GM12878 (cell line): ENCODE data around the gene RHBG. TPM values are rescaled to one million over a fixed set of nuclear protein-coding genes. Genes with fewer than 3 reads are reported as not detected.
A peak's percentile ranks its signal among the peaks of the same experiment; 100 is the strongest.

Experiments
- ATAC-seq: fragments of 200-7000 bp; cut with Tn5 transposase; 3 replicates; pipeline ENCODE4 v1.9.1; 2020; ENCODE audit warnings: mild to moderate bottlenecking, moderate library complexity
- BruUV-seq: library from RNA; stranded (reverse); fragments of 400-500 nt; replicated peaks from 2 replicates; lab custom pipeline; 2021; lab: Mats Ljungman, UMichigan
- CTCF ChIA-PET: fragments of 300-600 bp; sonication (Branson Sonifier 250); formaldehyde crosslinking; extraction: SDS; loops from one replicate; lab custom pipeline; 2021; ENCODE audit warnings: inconsistent platforms; lab: Yijun Ruan, JAX
- POLR2A ChIA-PET: fragments of 350-600 bp; formaldehyde crosslinking; extraction: SDS; loops from one replicate; lab custom pipeline; 2021; ENCODE audit warnings: inconsistent platforms; lab: Charles Lee
- RAD21 ChIA-PET: fragments of 300-600 bp; sonication (Branson Sonifier 250); formaldehyde crosslinking; loops from one replicate; lab custom pipeline; 2023; ENCODE audit warnings: antibody characterized with exemption; ENCODE audit not compliant: unreplicated experiment; lab: Charles Lee
- SMC1A ChIA-PET: fragments of 300-600 bp; sonication (Branson Sonifier 250); formaldehyde crosslinking; loops from one replicate; lab custom pipeline; 2023; ENCODE audit not compliant: unreplicated experiment, uncharacterized antibody; lab: Charles Lee
- DNase-seq: peaks from one replicate; pipeline ENCODE4 v3.0.0-alpha.2; 2011; ENCODE audit warnings: low read depth, low spot score
- FAIRE-seq: peaks from 3 replicates; lab custom pipeline; 2011; peaks lifted over from hg19 to GRCh38; lab: Jason Lieb, UNC
- H2AFZ ChIP-seq: 2 replicates; pipeline ENCODE4 v1.6.0; 2011; ENCODE audit warnings: low read depth, low read length, control low read depth; ENCODE audit not compliant: control insufficient read depth
- H3K27ac ChIP-seq: 2 replicates; pipeline ENCODE4 v1.5.1; 2011; ENCODE audit warnings: control low read depth; ENCODE audit not compliant: control insufficient read depth, insufficient read depth
- H3K27me3 ChIP-seq, 2 experiments: replicated peaks in 1 of 2; 2 replicates each; pipeline versions ENCODE4 v1.6.0 to v1.6.1; 2011; ENCODE audit warnings: low read length in 1 of 2; ENCODE audit not compliant: control insufficient read depth in 2 of 2, insufficient read depth in 2 of 2
- H3K36me3 ChIP-seq, 2 experiments: 2 replicates each; pipeline ENCODE4 v1.5.1; 2011; ENCODE audit warnings: low read length in 1 of 2; ENCODE audit not compliant: control insufficient read depth in 2 of 2, insufficient read depth in 2 of 2
- H3K4me1 ChIP-seq: 2 replicates; pipeline ENCODE4 v1.6.1; 2011; ENCODE audit warnings: mild to moderate bottlenecking, low read length, moderate library complexity, mixed read lengths; ENCODE audit not compliant: control insufficient read depth, insufficient read depth
- H3K4me2 ChIP-seq: 2 replicates; pipeline ENCODE4 v1.6.0; 2011; ENCODE audit warnings: control low read depth; ENCODE audit not compliant: control insufficient read depth, insufficient read depth
- H3K4me3 ChIP-seq: fragments of 200-600 bp; sonication (generic); 2 replicates; pipeline ENCODE4 v1.5.1; 2016
- H3K79me2 ChIP-seq: 2 replicates; pipeline ENCODE4 v1.6.0; 2011; ENCODE audit warnings: low read length; ENCODE audit not compliant: control insufficient read depth, insufficient read depth
- H3K9ac ChIP-seq: 2 replicates; pipeline ENCODE4 v1.8.0; 2011; ENCODE audit warnings: low read length, control low read depth, mixed read lengths; ENCODE audit not compliant: control insufficient read depth, insufficient read depth
- H3K9me3 ChIP-seq: replicated peaks from 3 replicates; pipeline ENCODE4 v1.5.1; 2011; ENCODE audit warnings: mild to moderate bottlenecking, low read length; ENCODE audit not compliant: control insufficient read depth, insufficient read depth
- H4K20me1 ChIP-seq: 2 replicates; pipeline ENCODE4 v1.6.0; 2011; ENCODE audit not compliant: control insufficient read depth, insufficient read depth
- ELK1 ChIP-seq: IDR thresholded peaks from 2 replicates; pipeline ENCODE4 v1.6.1; 2012; ENCODE audit warnings: low read depth, low read length, improper control_type of control experiment
- EZH2 ChIP-seq: IDR thresholded peaks from 2 replicates; pipeline ENCODE4 v1.6.1; 2012; ENCODE audit warnings: low read depth, mild to moderate bottlenecking, control low read depth, inconsistent platforms, low read length, borderline replicate concordance; ENCODE audit not compliant: control insufficient read depth
- HCFC1 ChIP-seq: fragments of 150-350 bp; IDR thresholded peaks from 2 replicates; pipeline ENCODE4 v1.6.1; 2014; ENCODE audit warnings: low read length
- MEF2A ChIP-seq: IDR thresholded peaks from 2 replicates; pipeline ENCODE4 v1.6.1; 2011; ENCODE audit warnings: low read depth, mild to moderate bottlenecking, low read length, moderate library complexity; ENCODE audit not compliant: insufficient read depth
- MYB ChIP-seq: fragments of 150-350 bp; IDR thresholded peaks from 2 replicates; pipeline ENCODE4 v1.6.1; 2014; ENCODE audit warnings: mild to moderate bottlenecking, low read depth, low read length, borderline replicate concordance
- NFIC ChIP-seq: IDR thresholded peaks from 2 replicates; pipeline ENCODE4 v1.6.1; 2012; ENCODE audit warnings: low read depth, mild to moderate bottlenecking, inconsistent platforms, low read length, moderate library complexity
- NFYA ChIP-seq: IDR thresholded peaks from 2 replicates; pipeline ENCODE4 v1.6.1; 2011; ENCODE audit warnings: low read depth, mild to moderate bottlenecking, low read length, improper control_type of control experiment, borderline replicate concordance
- NR2C2 ChIP-seq: IDR thresholded peaks from 2 replicates; pipeline ENCODE4 v1.6.1; 2011; ENCODE audit warnings: borderline replicate concordance, low read depth; ENCODE audit not compliant: control insufficient read depth, insufficient read length
- PAX5 ChIP-seq: IDR thresholded peaks from 2 replicates; pipeline ENCODE4 v1.6.1; 2011; ENCODE audit warnings: low read depth, low read length, borderline replicate concordance
- PAX8 ChIP-seq: fragments of 450-650 bp; IDR thresholded peaks from 2 replicates; pipeline ENCODE4 v1.6.1; 2017; ENCODE audit warnings: mild to moderate bottlenecking, moderate library complexity
- SUZ12 ChIP-seq: fragments of 200-600 bp; sonication (generic); IDR thresholded peaks from one replicate; pipeline ENCODE4 v1.6.1; 2018; ENCODE audit warnings: antibody characterized with exemption, mild to moderate bottlenecking; ENCODE audit not compliant: unreplicated experiment
- TBL1XR1 ChIP-seq: IDR thresholded peaks from 2 replicates; pipeline ENCODE4 v1.6.1; 2012; ENCODE audit warnings: low read depth, low read length, improper control_type of control experiment
- ZNF687 ChIP-seq: fragments of 450-650 bp; IDR thresholded peaks from 2 replicates; pipeline ENCODE4 v1.6.1; 2017; ENCODE audit warnings: mild to moderate bottlenecking, moderate library complexity
- in situ Hi-C: fragments of 300-500 bp; cut with MboI; formaldehyde crosslinking; loops from 9 replicates; pipeline ENCODE4 v1.14.3; 2018; ENCODE audit warnings: mixed read lengths
- intact Hi-C: fragments of 100-400 bp; cut with micrococcal nuclease; formaldehyde crosslinking; loops from one replicate; pipeline ENCODE4 v1.14.2; 2022; ENCODE audit not compliant: unreplicated experiment
- polyA plus RNA-seq, 11 experiments: library from polyadenylated mRNA; depleted of rRNA in 4 of 11; unstranded in 6 of 11; stranded (reverse) in 5 of 11; fragments of >200 nt; fragmentation: Nextera tagmentation in 4 of 11; fragmentation: Illumina TruSeq in 1 of 11; extraction: Ambion mirVana in 4 of 11; extraction: Trizol in 1 of 11; gene quantifications; 1 replicate in 1 of 11; 2 replicates in 10 of 11; pipeline versions ENCODE4 v1.2.1 to v1.2.3, GENCODE V29; 2011 to 2016; ENCODE audit warnings: inconsistent platforms in 2 of 11, missing spikeins in 2 of 11, low read depth in 1 of 11
- total RNA-seq, 4 experiments: library from RNA; depleted of rRNA in 3 of 4; stranded (reverse); fragments of >200 nt in 3 of 4; fragmentation: Illumina TruSeq in 1 of 4; extraction: Trizol in 1 of 4; gene quantifications; 2 replicates each; pipeline versions ENCODE4 v1.2.1 to v1.2.3, GENCODE V29; 2013 to 2021

RHBG gene
- total and polyA plus RNA-seq, 10 of the 15 experiments (the other 5 are each of a cell fraction or from before 2014, with no cell fraction given), result not detected

- Histone ChIP-seq H3K36me3 (no peaks in the 10 kb centered on the region), H3K4me3 (no peak overlapping the region), H3K27ac (no peak overlapping the region), H3K27me3 (peaks cover 3 to 7% of the 10 kb centered on the region in 2 experiments; a peak in 3 of 4 replicates), H4K20me1 (no peaks in the 10 kb centered on the region), H3K9me3 (no peaks in the 10 kb centered on the region), H3K4me2 (no peak overlapping the region), H3K9ac (no peak overlapping the region), H2AFZ (no peak overlapping the region), H3K4me1 (no peaks in the 10 kb centered on the region), H3K79me2 (no peaks in the 10 kb centered on the region)
- TF ChIP-seq NFIC (no peak), PAX5 (no peak), EZH2 (no peak), ELK1 (no peak), NFYA (no peak), MYB (no peak), HCFC1 (no peak), PAX8 (no peak), MEF2A (no peak), NR2C2 (no peak), SUZ12 (no peak), TBL1XR1 (no peak), ZNF687 (no peak)
- in situ Hi-C loops, result no loop called here
- RAD21 ChIA-PET, result no interaction called here
- SMC1A ChIA-PET, result interaction anchor here (1.0 to 2.4 kb wide), 2 partner anchors 13 to 74 kb away, joined by 3 to 8 read pairs; no protein-coding TSS in a partner anchor
- intact Hi-C loops, result no loop called here
- ATAC-seq (0 out of 3 replicates have a peak, but pooled peaks have one; percentile 18), DNase-seq (no peak), FAIRE-seq (no peak)
- CTCF ChIA-PET, result interaction anchor here (1.4 to 2.8 kb wide), 5 partner anchors 10 to 236 kb away, joined by 3 to 16 read pairs (median 5); no protein-coding TSS in a partner anchor
- POLR2A ChIA-PET, result no interaction called here
- no TSS peak for BruUV-seq
Observed at GRCh38 chr1:156372265-156372586, 3.2 kb downstream of the RHBG start.
